ENCODE measurements around the gene XYLT2. TPM values are rescaled to one million over a fixed set of nuclear protein-coding genes. Genes with fewer than 3 reads are reported as not detected.

Gene XYLT2
- total and polyA plus RNA-seq, 2 of the 13 experiments (the other 11 are each of a cell fraction or from before 2014, with no cell fraction given): 17.0 to 22.1 TPM

- TF ChIP-seq KDM5A (IDR thresholded peaks at IDR 0.05; ENCODE audit: borderline replicate concordance, low read length) (peak; percentile 72), MYNN (CRISPR knock-in tag; IDR thresholded peaks at IDR 0.05; ENCODE audit: low read depth) (peak; percentile 89), ZFY (CRISPR knock-in tag; IDR thresholded peaks at IDR 0.05) (peak; percentile 97), KDM1A (CRISPR knock-in tag; IDR thresholded peaks at IDR 0.05) (peak; percentile 78), KLF9 (CRISPR knock-in tag; IDR thresholded peaks at IDR 0.05; ENCODE audit: low read depth) (peak; percentile 89; the same call in 1 of the 2 replicates), ZFX (CRISPR knock-in tag; IDR thresholded peaks at IDR 0.05; ENCODE audit: low read depth) (peak; percentile 97), NCOR1 (IDR thresholded peaks at IDR 0.05; ENCODE audit: borderline replicate concordance, low read length) (no peak), HNF4A (CRISPR knock-in tag; IDR thresholded peaks at IDR 0.05) (peak; percentile 66), NR3C1 (CRISPR knock-in tag; IDR thresholded peaks at IDR 0.05) (no peak), AHR (CRISPR knock-in tag; IDR thresholded peaks at IDR 0.05) (peak; percentile 98), NFRKB (IDR thresholded peaks at IDR 0.05) (no peak), NFAT5 (CRISPR knock-in tag; IDR thresholded peaks at IDR 0.05) (peak; percentile 75; the same call in 1 of the 2 replicates), HOXA7 (CRISPR knock-in tag; IDR thresholded peaks at IDR 0.05) (0 out of 2 replicates have a peak, but pooled peaks have one; percentile 53), ZNF543 (CRISPR knock-in tag; IDR thresholded peaks at IDR 0.05) (peak; percentile 90), ATF3 (CRISPR knock-in tag; IDR thresholded peaks at IDR 0.05) (peak; percentile 96), ZNF124 (CRISPR knock-in tag; IDR thresholded peaks at IDR 0.05) (peak; percentile 95), SATB2 (CRISPR knock-in tag; IDR thresholded peaks at IDR 0.05) (no peak), PLRG1 (conservative IDR thresholded peaks at IDR 0.05) (no peak), ZNF530 (CRISPR knock-in tag; IDR thresholded peaks at IDR 0.05; ENCODE audit: low read depth) (no peak), JDP2 (CRISPR knock-in tag; IDR thresholded peaks at IDR 0.05; ENCODE audit: borderline replicate concordance) (peak; percentile 89), NFYB (CRISPR knock-in tag; IDR thresholded peaks at IDR 0.05) (peak; percentile 38; the same call in 1 of the 2 replicates), SMAD3 (CRISPR knock-in tag; IDR thresholded peaks at IDR 0.05) (peak; percentile 97), ZNF775 (CRISPR knock-in tag; IDR thresholded peaks at IDR 0.05; ENCODE audit: borderline replicate concordance) (peak; percentile 26; the same call in 1 of the 2 replicates), ZNF296 (CRISPR knock-in tag; conservative IDR thresholded peaks at IDR 0.05) (peak; percentile 89), ZNF326 (CRISPR knock-in tag; IDR thresholded peaks at IDR 0.05; ENCODE audit: borderline replicate concordance) (no peak), ZNF331 (CRISPR knock-in tag; IDR thresholded peaks at IDR 0.05) (peak; percentile 99)
These were observed 51.4 kb downstream of the XYLT2 start, which contains the start of gene LRRC59 (continued) for GRCh38 chr17:50397111-50397918.

All from HepG2 (cell line).